ENCODE measurements around the gene LRRC7.

DNA sequence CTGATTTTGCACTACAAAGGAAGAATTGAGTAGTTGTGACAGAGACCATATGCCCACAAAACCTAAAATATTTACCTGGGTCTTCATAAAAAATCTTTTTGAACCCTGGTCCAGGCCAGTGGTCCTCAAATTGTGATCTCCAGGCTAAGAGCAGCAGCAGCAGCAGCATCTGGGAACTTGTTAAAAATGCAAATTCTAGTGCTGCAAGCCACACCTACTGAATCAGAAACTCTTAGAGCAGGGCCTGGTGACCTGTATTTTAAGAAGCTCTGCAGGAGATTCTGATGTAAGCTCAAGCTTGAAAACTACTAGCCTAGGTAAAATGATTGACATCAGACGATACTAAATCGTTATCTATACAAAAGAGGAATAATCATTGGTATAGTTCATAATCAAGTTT is 112.2 kb downstream of the LRRC7 start:
- TF ChIP-seq, protein P1, sequence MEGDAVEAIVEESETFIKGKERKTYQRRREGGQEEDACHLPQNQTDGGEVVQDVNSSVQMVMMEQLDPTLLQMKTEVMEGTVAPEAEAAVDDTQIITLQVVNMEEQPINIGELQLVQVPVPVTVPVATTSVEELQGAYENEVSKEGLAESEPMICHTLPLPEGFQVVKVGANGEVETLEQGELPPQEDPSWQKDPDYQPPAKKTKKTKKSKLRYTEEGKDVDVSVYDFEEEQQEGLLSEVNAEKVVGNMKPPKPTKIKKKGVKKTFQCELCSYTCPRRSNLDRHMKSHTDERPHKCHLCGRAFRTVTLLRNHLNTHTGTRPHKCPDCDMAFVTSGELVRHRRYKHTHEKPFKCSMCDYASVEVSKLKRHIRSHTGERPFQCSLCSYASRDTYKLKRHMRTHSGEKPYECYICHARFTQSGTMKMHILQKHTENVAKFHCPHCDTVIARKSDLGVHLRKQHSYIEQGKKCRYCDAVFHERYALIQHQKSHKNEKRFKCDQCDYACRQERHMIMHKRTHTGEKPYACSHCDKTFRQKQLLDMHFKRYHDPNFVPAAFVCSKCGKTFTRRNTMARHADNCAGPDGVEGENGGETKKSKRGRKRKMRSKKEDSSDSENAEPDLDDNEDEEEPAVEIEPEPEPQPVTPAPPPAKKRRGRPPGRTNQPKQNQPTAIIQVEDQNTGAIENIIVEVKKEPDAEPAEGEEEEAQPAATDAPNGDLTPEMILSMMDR (IDR thresholded peaks at IDR 0.05): no peak
- no peak for TF ChIP-seq POLR2A (IDR thresholded peaks at IDR 0.05)
